Measurements from ENCODE around the gene TSPYL1.

The TSPYL1 gene

GRCh38 chr6:116314218-116314617 lies 34.5 kb upstream of the TSPYL1 start:
- TF ChIP-seq FOXA1 (IDR thresholded peaks at IDR 0.05) (no peak), ELF4 (IDR thresholded peaks at IDR 0.05) (no peak), TARDBP (IDR thresholded peaks at IDR 0.05) (no peak)
- POLR2A ChIA-PET: no interaction called here
- DNase-seq (ENCODE audit: extremely low spot score): no peak
- CTCF ChIA-PET: no interaction called here

GRCh38 chr6:116313101-116313776 lies 33.5 kb upstream of the TSPYL1 start:
- POLR2A ChIA-PET: no interaction called here
- no peak for TF ChIP-seq BHLHE40 (IDR thresholded peaks at IDR 0.05; ENCODE audit: borderline replicate concordance)
- TF ChIP-seq SUZ12 (IDR thresholded peaks at IDR 0.05): no peak
- TF ChIP-seq SP1 (IDR thresholded peaks at IDR 0.05): no peak
- no peak for TF ChIP-seq FOXM1 (IDR thresholded peaks at IDR 0.05; ENCODE audit: borderline replicate concordance)
- TF ChIP-seq LEF1 (IDR thresholded peaks at IDR 0.05; ENCODE audit: borderline replicate concordance): no peak
- TF ChIP-seq FOXA1 (IDR thresholded peaks at IDR 0.05): no peak
- TF ChIP-seq PKNOX1 (IDR thresholded peaks at IDR 0.05): no peak
- TF ChIP-seq NFRKB (IDR thresholded peaks at IDR 0.05): no peak
- no peak for TF ChIP-seq ELF4 (IDR thresholded peaks at IDR 0.05)
- no peak for TF ChIP-seq HDGF (IDR thresholded peaks at IDR 0.05; ENCODE audit: borderline replicate concordance)

GRCh38 chr6:116309657-116310056 lies 29.9 kb upstream of the TSPYL1 start:
- POLR2A ChIA-PET: no interaction called here

More at GRCh38 chr6:116313101-116313776, 33.5 kb upstream of the TSPYL1 start:
- DNase-seq (ENCODE audit: extremely low spot score): no peak
- CTCF ChIA-PET: no interaction called here

GRCh38 chr6:116309001-116309400 lies 29.3 kb upstream of the TSPYL1 start:
- CTCF ChIA-PET: no interaction called here

More at GRCh38 chr6:116309657-116310056, 29.9 kb upstream of the TSPYL1 start:
- no peak for TF ChIP-seq HDGF (IDR thresholded peaks at IDR 0.05; ENCODE audit: borderline replicate concordance)
- no peak for TF ChIP-seq L3MBTL2 (conservative IDR thresholded peaks at IDR 0.05)
- TF ChIP-seq ARNT (IDR thresholded peaks at IDR 0.05): no peak
- TF ChIP-seq TARDBP (IDR thresholded peaks at IDR 0.05): no peak
- no peak for DNase-seq (ENCODE audit: extremely low spot score)
- CTCF ChIA-PET: no interaction called here

GRCh38 chr6:116307633-116308032 lies 27.9 kb upstream of the TSPYL1 start:
- ChIA-PET CTCF (no interaction called here), POLR2A (interaction anchor here (1.3 kb wide), 1 partner anchor 63 kb away, joined by 3 read pairs; no protein-coding TSS in a partner anchor)
- TF ChIP-seq BHLHE40 (IDR thresholded peaks at IDR 0.05; ENCODE audit: borderline replicate concordance) (no peak), SP1 (IDR thresholded peaks at IDR 0.05) (no peak), FOXK2 (IDR thresholded peaks at IDR 0.05) (no peak), ZNF384 (IDR thresholded peaks at IDR 0.05) (no peak), FOXA1 (IDR thresholded peaks at IDR 0.05) (no peak), ELF4 (IDR thresholded peaks at IDR 0.05) (no peak), FOXM1 (IDR thresholded peaks at IDR 0.05; ENCODE audit: borderline replicate concordance) (no peak), HDGF (IDR thresholded peaks at IDR 0.05; ENCODE audit: borderline replicate concordance) (no peak), SUZ12 (IDR thresholded peaks at IDR 0.05) (no peak), TARDBP (IDR thresholded peaks at IDR 0.05) (no peak), ARNT (IDR thresholded peaks at IDR 0.05) (no peak)
- DNase-seq (ENCODE audit: extremely low spot score): no peak

More at GRCh38 chr6:116309001-116309400, 29.3 kb upstream of the TSPYL1 start:
- POLR2A ChIA-PET: no interaction called here
- DNase-seq (ENCODE audit: extremely low spot score): no peak
- TF ChIP-seq TARDBP (IDR thresholded peaks at IDR 0.05) (no peak), FOXA1 (IDR thresholded peaks at IDR 0.05) (no peak), LEF1 (IDR thresholded peaks at IDR 0.05; ENCODE audit: borderline replicate concordance) (no peak), L3MBTL2 (conservative IDR thresholded peaks at IDR 0.05) (no peak), SP1 (IDR thresholded peaks at IDR 0.05) (no peak), FOXM1 (IDR thresholded peaks at IDR 0.05; ENCODE audit: borderline replicate concordance) (no peak), ELF4 (IDR thresholded peaks at IDR 0.05) (no peak), BHLHE40 (IDR thresholded peaks at IDR 0.05; ENCODE audit: borderline replicate concordance) (no peak), CTBP1 (IDR thresholded peaks at IDR 0.05; ENCODE audit: borderline replicate concordance) (no peak), NFRKB (IDR thresholded peaks at IDR 0.05) (no peak)

GRCh38 chr6:116307001-116307400 lies 27.3 kb upstream of the TSPYL1 start:
- no peak for DNase-seq (ENCODE audit: extremely low spot score)
- TF ChIP-seq LEF1 (IDR thresholded peaks at IDR 0.05; ENCODE audit: borderline replicate concordance) (no peak), L3MBTL2 (conservative IDR thresholded peaks at IDR 0.05) (no peak)
- ChIA-PET CTCF (no interaction called here), POLR2A (no interaction called here)

- DNase-seq (ENCODE audit: extremely low spot score): no peak
- ChIA-PET CTCF (interaction anchor here (0.5 kb wide), 1 partner anchor 92 kb away, joined by 5 read pairs; no protein-coding TSS in a partner anchor), POLR2A (no interaction called here)
- no peak for TF ChIP-seq PKNOX1 (IDR thresholded peaks at IDR 0.05)
- no peak for TF ChIP-seq BHLHE40 (IDR thresholded peaks at IDR 0.05; ENCODE audit: borderline replicate concordance)
- no peak for TF ChIP-seq TARDBP (IDR thresholded peaks at IDR 0.05)
- TF ChIP-seq ELF4 (IDR thresholded peaks at IDR 0.05): no peak
- no peak for TF ChIP-seq LEF1 (IDR thresholded peaks at IDR 0.05; ENCODE audit: borderline replicate concordance)
- no peak for TF ChIP-seq CTBP1 (IDR thresholded peaks at IDR 0.05; ENCODE audit: borderline replicate concordance)
- TF ChIP-seq SUZ12 (IDR thresholded peaks at IDR 0.05): no peak
- no peak for TF ChIP-seq FOXA1 (IDR thresholded peaks at IDR 0.05)
- no peak for TF ChIP-seq HDGF (IDR thresholded peaks at IDR 0.05; ENCODE audit: borderline replicate concordance)
- TF ChIP-seq FOXK2 (IDR thresholded peaks at IDR 0.05): no peak
- TF ChIP-seq FOXM1 (IDR thresholded peaks at IDR 0.05; ENCODE audit: borderline replicate concordance): no peak
- TF ChIP-seq SP1 (IDR thresholded peaks at IDR 0.05): no peak
- TF ChIP-seq L3MBTL2 (conservative IDR thresholded peaks at IDR 0.05): no peak
Measured at GRCh38 chr6:116304538-116305097, 24.9 kb upstream of the TSPYL1 start.

Measured in HEK293T (cell line).